SK-N-SH (cell line): ENCODE results near the gene DARS2. TPM values are rescaled to one million over a fixed set of nuclear protein-coding genes. Genes with fewer than 3 reads are reported as not detected.

ENCODE experiments used
- CTCF ChIA-PET: fragments of 300-600, 350-600 bp; formaldehyde crosslinking; extraction: SDS; loops from one replicate; lab custom pipeline; 2021; lab: Yijun Ruan, JAX
- POLR2A ChIA-PET: fragments of 350-600 bp; sonication (Branson Sonifier 250); formaldehyde crosslinking; extraction: SDS; loops from one replicate; lab custom pipeline; 2020; ENCODE audit warnings: antibody characterized with exemption, inconsistent platforms; lab: Yijun Ruan, JAX
- DNase-seq: peaks from one replicate; pipeline ENCODE4 v3.0.0; 2012
- H2AFZ ChIP-seq: fragments of 200-600 bp; sonication (generic); 2 replicates; pipeline ENCODE4 v1.8.1; 2016; ENCODE audit warnings: antibody characterized with exemption, mild to moderate bottlenecking, low read depth
- H3F3A ChIP-seq: fragments of 200-600 bp; sonication (generic); replicated peaks from 2 replicates; pipeline ENCODE3; 2016; ENCODE audit warnings: antibody characterized with exemption, mild to moderate bottlenecking; ENCODE audit not compliant: insufficient read depth
- H3K27ac ChIP-seq, 2 experiments: fragments of 200-500 bp in 1 of 2; fragments of 200-600 bp in 1 of 2; sonication (Bioruptor generic) in 1 of 2; sonication (generic), shearing (Covaris generic) in 1 of 2; 2 replicates each; pipeline versions ENCODE4 v1.5.1 to v1.6.1; 2014 to 2016; ENCODE audit warnings: low read depth in 2 of 2, inconsistent platforms in 1 of 2, low read length in 1 of 2, mild to moderate bottlenecking in 1 of 2, mixed read lengths in 1 of 2
- H3K27me3 ChIP-seq: fragments of 200-600 bp; sonication (generic), shearing (Covaris generic); 2 replicates; pipeline ENCODE4 v1.6.1; 2016; ENCODE audit warnings: mixed run types; ENCODE audit not compliant: insufficient read depth
- H3K36me3 ChIP-seq, 2 experiments: fragments of 200-500 bp in 1 of 2; fragments of 200-600 bp in 1 of 2; sonication (Bioruptor generic) in 1 of 2; sonication (generic) in 1 of 2; replicated peaks in 1 of 2; 2 replicates each; pipeline versions ENCODE3 to v1.5.1; 2014 to 2016; ENCODE audit warnings: low read length in 1 of 2, mild to moderate bottlenecking in 1 of 2; ENCODE audit not compliant: insufficient read depth in 2 of 2, control insufficient read depth in 1 of 2
- H3K4me1 ChIP-seq, 2 experiments: fragments of 200-500 bp in 1 of 2; fragments of 200-600 bp in 1 of 2; sonication (Bioruptor generic) in 1 of 2; sonication (generic), shearing (Covaris generic) in 1 of 2; 2 replicates each; pipeline versions ENCODE4 v1.5.1 to v1.6.1; 2014 to 2016; ENCODE audit warnings: low read depth in 1 of 2, low read length in 1 of 2, mixed run types in 1 of 2; ENCODE audit not compliant: insufficient read depth in 2 of 2, control insufficient read depth in 1 of 2
- H3K4me2 ChIP-seq: fragments of 200-600 bp; sonication (generic), shearing (Covaris generic); 2 replicates; pipeline ENCODE4 v1.6.1; 2017; ENCODE audit warnings: mixed run types
- H3K4me3 ChIP-seq, 2 experiments: fragments of 200-500 bp in 1 of 2; fragments of 200-600 bp in 1 of 2; sonication (Bioruptor generic) in 1 of 2; sonication (generic), shearing (Covaris generic) in 1 of 2; 2 replicates each; pipeline versions ENCODE4 v1.5.1 to v1.8.1; 2014 to 2016; ENCODE audit warnings: low read depth in 2 of 2, inconsistent platforms in 1 of 2, low read length in 1 of 2, mild to moderate bottlenecking in 1 of 2, mixed read lengths in 1 of 2, moderate library complexity in 1 of 2
- H3K79me2 ChIP-seq: fragments of 200-600 bp; sonication (generic); 2 replicates; pipeline ENCODE4 v1.8.1; 2017; ENCODE audit warnings: mild to moderate bottlenecking; ENCODE audit not compliant: insufficient read depth
- H3K9ac ChIP-seq: fragments of 200-600 bp; sonication (generic); 2 replicates; pipeline ENCODE4 v1.6.1; 2017; ENCODE audit warnings: mixed run types
- H3K9me2 ChIP-seq: fragments of 200-600 bp; sonication (generic); 2 replicates; pipeline ENCODE4 v1.6.1; 2017; ENCODE audit warnings: mixed run types
- H3K9me3 ChIP-seq: fragments of 200-600 bp; sonication (generic); 2 replicates; pipeline ENCODE4 v1.6.1; 2017; ENCODE audit warnings: mixed run types, mild to moderate bottlenecking, moderate library complexity
- H4K20me1 ChIP-seq: fragments of 200-600 bp; sonication (generic); 2 replicates; pipeline ENCODE4 v1.6.1; 2017; ENCODE audit warnings: mild to moderate bottlenecking, mixed run types; ENCODE audit not compliant: insufficient read depth
- CHD2 ChIP-seq: fragments of 150-350 bp; IDR thresholded peaks from 2 replicates; pipeline ENCODE4 v1.6.1; 2018; ENCODE audit warnings: low read length; ENCODE audit not compliant: partially characterized antibody
- CTCF ChIP-seq: fragments of 200-600 bp; sonication (generic); IDR thresholded peaks from 2 replicates; pipeline ENCODE4 v1.6.1; 2017; ENCODE audit warnings: antibody characterized with exemption, mild to moderate bottlenecking, moderate library complexity
- ELF1 ChIP-seq: IDR thresholded peaks from 2 replicates; pipeline ENCODE4 v1.4.0; 2012
- EP300 ChIP-seq, 2 experiments: IDR thresholded peaks; 2 replicates each; pipeline versions ENCODE4 v1.4.0 to v1.6.1; 2012; ENCODE audit warnings: borderline replicate concordance in 1 of 2, low read depth in 1 of 2, low read length in 1 of 2
- EZH2phosphoT487 ChIP-seq: fragments of 200-600 bp; sonication (generic); IDR thresholded peaks from 2 replicates; pipeline ENCODE4 v1.6.1; 2017; ENCODE audit warnings: low read depth, mixed run types, mild to moderate bottlenecking, antibody characterized with exemption, moderate library complexity, borderline replicate concordance
- FOXJ3 ChIP-seq: sonication (generic); formaldehyde crosslinking; IDR thresholded peaks from 2 replicates; pipeline ENCODE4 v1.5.1; 2020; ENCODE audit warnings: mild to moderate bottlenecking, missing genetic modification reagents
- FOXM1 ChIP-seq: IDR thresholded peaks from 2 replicates; pipeline ENCODE4 v1.4.0; 2012; ENCODE audit warnings: low read depth, mild to moderate bottlenecking
- GABPA ChIP-seq: IDR thresholded peaks from 2 replicates; pipeline ENCODE4 v1.4.0; 2012; ENCODE audit warnings: low read depth, mild to moderate bottlenecking
- GATA2 ChIP-seq: sonication (generic); formaldehyde crosslinking; IDR thresholded peaks from 2 replicates; pipeline ENCODE4 v1.5.0; 2020; ENCODE audit warnings: mild to moderate bottlenecking, missing genetic modification reagents
- IRF3 ChIP-seq: fragments of 150-350 bp; IDR thresholded peaks from 2 replicates; pipeline ENCODE4 v1.6.1; 2016; ENCODE audit warnings: mild to moderate bottlenecking, low read depth, low read length
- JUND ChIP-seq: IDR thresholded peaks from 2 replicates; pipeline ENCODE4 v1.4.0; 2012
- MAX ChIP-seq: IDR thresholded peaks from 2 replicates; pipeline ENCODE4 v1.4.0; 2012; ENCODE audit warnings: low read depth
- MEF2A ChIP-seq: IDR thresholded peaks from 2 replicates; pipeline ENCODE4 v1.4.0; 2012; ENCODE audit warnings: low read depth, borderline replicate concordance
- PBX3 ChIP-seq: IDR thresholded peaks from 2 replicates; pipeline ENCODE4; 2012
- RCOR1 ChIP-seq: fragments of 150-350 bp; IDR thresholded peaks from 2 replicates; pipeline ENCODE4 v1.6.1; 2017; ENCODE audit warnings: antibody characterized with exemption, low read length
- REST ChIP-seq: IDR thresholded peaks from 2 replicates; pipeline ENCODE4 v1.6.1; 2012; ENCODE audit warnings: mild to moderate bottlenecking, low read depth, low read length, moderate library complexity
- RFX5 ChIP-seq: IDR thresholded peaks from 2 replicates; pipeline ENCODE4 v1.6.1; 2012; ENCODE audit warnings: mild to moderate bottlenecking, improper control_type of control experiment, low read length
- RXRA ChIP-seq: IDR thresholded peaks from 2 replicates; pipeline ENCODE4 v1.4.0; 2012; ENCODE audit warnings: low read depth, mild to moderate bottlenecking, borderline replicate concordance
- SIN3A ChIP-seq: IDR thresholded peaks from 2 replicates; pipeline ENCODE4 v1.6.1; 2012; ENCODE audit warnings: low read depth, mild to moderate bottlenecking, low read length, moderate library complexity, borderline replicate concordance
- SMC3 ChIP-seq: IDR thresholded peaks from 2 replicates; pipeline ENCODE4 v1.6.1; 2012; ENCODE audit warnings: low read depth, low read length, improper control_type of control experiment
- TAF1 ChIP-seq: IDR thresholded peaks from 2 replicates; pipeline ENCODE4 v1.6.1; 2012; ENCODE audit warnings: low read depth, mild to moderate bottlenecking, low read length, moderate library complexity, borderline replicate concordance
- TCF12 ChIP-seq: IDR thresholded peaks from 2 replicates; pipeline ENCODE4 v1.4.0; 2012
- TEAD4 ChIP-seq: IDR thresholded peaks from 2 replicates; pipeline ENCODE4 v1.4.0; 2012; ENCODE audit warnings: mild to moderate bottlenecking, borderline replicate concordance; ENCODE audit not compliant: insufficient read depth
- USF1 ChIP-seq: IDR thresholded peaks from 2 replicates; pipeline ENCODE4 v1.4.0; 2012; ENCODE audit warnings: low read depth, borderline replicate concordance
- USF2 ChIP-seq: fragments of 150-350 bp; IDR thresholded peaks from 2 replicates; pipeline ENCODE4 v1.6.1; 2017; ENCODE audit warnings: antibody characterized with exemption, low read length, low read depth, borderline replicate concordance
- YY1 ChIP-seq: IDR thresholded peaks from 2 replicates; pipeline ENCODE4 v1.4.0; 2012; ENCODE audit warnings: low read depth, mild to moderate bottlenecking
- WGBS: methylation state at CpG from one replicate; pipeline ENCODE4 v1.1.6; 2017; ENCODE audit warnings: low lambda C conversion rate; 5-methylcytosine and 5-hydroxymethylcytosine counted together
- polyA plus RNA-seq, 3 experiments: library from polyadenylated mRNA; depleted of rRNA; stranded (reverse); fragments of >200 nt; gene quantifications; 2 replicates each; pipeline ENCODE4 v1.2.3, GENCODE V29; 2012

Gene DARS2
- polyA plus RNA-seq, 1 of the 3 experiments (the other 2 are of a cell fraction): 17.1 TPM

GRCh38 chr1:173861731-173862145 is 37.3 kb downstream of the DARS2 start:
- no peak for DNase-seq
- Histone ChIP-seq H3K27ac (no peak overlapping the region), H3K79me2 (peaks cover 20% of the 10 kb centered on the region), H3K9ac (no peak overlapping the region), H3K9me2 (no peaks in the 10 kb centered on the region), H3F3A (peaks cover 86% of the 10 kb centered on the region), H3K4me3 (no peak overlapping the region), H2AFZ (no peak overlapping the region), H3K27me3 (no peaks in the 10 kb centered on the region), H4K20me1 (peaks cover 44% of the 10 kb centered on the region), H3K36me3 (peaks cover 56 to 75% of the 10 kb centered on the region in 2 experiments), H3K4me1 (peaks cover 6 to 17% of the 10 kb centered on the region in 2 experiments; a peak in 3 of 4 replicates), H3K4me2 (no peak overlapping the region), H3K9me3 (no peaks in the 10 kb centered on the region)
- ChIA-PET CTCF (no interaction called here), POLR2A (interaction anchor here (1.1 to 1.5 kb wide), 2 partner anchors 10 to 16 kb away, joined by 5 read pairs; no protein-coding TSS in a partner anchor)
- WGBS: 91% methylated on average over 7 of the region's 7 CpGs
- no peak for TF ChIP-seq IRF3
- no peak for TF ChIP-seq RXRA
- TF ChIP-seq RCOR1: no peak
- no peak for TF ChIP-seq TCF12
- no peak for TF ChIP-seq USF2
- TF ChIP-seq GABPA: no peak
- no peak for TF ChIP-seq SMC3
- no peak for TF ChIP-seq RFX5
- TF ChIP-seq YY1: no peak
- TF ChIP-seq FOXJ3 (CRISPR knock-in tag): no peak
- TF ChIP-seq MEF2A: no peak
- TF ChIP-seq EP300 (IDR thresholded peaks at IDR 0.05; ENCODE audit: borderline replicate concordance in 1 of 2, low read depth in 1 of 2, low read length in 1 of 2): no peak
- no peak for TF ChIP-seq ELF1
- TF ChIP-seq TAF1: no peak
- TF ChIP-seq EZH2phosphoT487: no peak
- TF ChIP-seq CHD2: peak; percentile 33
- no peak for TF ChIP-seq GATA2 (CRISPR knock-in tag)
- peak; percentile 15; the same call in 1 of the 2 replicates for TF ChIP-seq JUND
- peak; percentile 63; the same call in 1 of the 2 replicates for TF ChIP-seq SIN3A
- no peak for TF ChIP-seq USF1
- TF ChIP-seq TEAD4: no peak
- TF ChIP-seq REST: no peak
- no peak for TF ChIP-seq MAX
- peak; percentile 7 for TF ChIP-seq PBX3
- TF ChIP-seq FOXM1: no peak
- TF ChIP-seq CTCF: no peak
